LNCaP clone FGC (cell line): ENCODE data around the gene CLDN9.

Experiments used
- DNase-seq: peaks from one replicate; pipeline ENCODE4 v3.0.0-alpha.2; 2011; ENCODE audit warnings: low read depth
- H3K4me3 ChIP-seq: 2 replicates; pipeline ENCODE4 v1.5.1; 2011; ENCODE audit warnings: mild to moderate bottlenecking, low read depth, low read length, control low read depth
- CTCF ChIP-seq: IDR thresholded peaks from 2 replicates; pipeline ENCODE4 v1.5.1; 2012; ENCODE audit warnings: mild to moderate bottlenecking; ENCODE audit not compliant: control insufficient read depth, insufficient read depth; ENCODE audit errors: extremely low read depth

Gene CLDN9

GRCh38 chr16:3026609-3027488, 14.1 kb downstream of the CLDN9 start:
- H3K4me3 ChIP-seq, result no peak overlapping the region
- no peak for DNase-seq
- no peak for TF ChIP-seq CTCF

GRCh38 chr16:3027489-3027795, 14.7 kb downstream of the CLDN9 start:
- TF ChIP-seq CTCF, result no peak
- DNase-seq, result no peak
- no peak overlapping the region; the same call in 1 of the 2 replicates for H3K4me3 ChIP-seq

GRCh38 chr16:3027983-3028715, 15.4 kb downstream of the CLDN9 start:
- H3K4me3 ChIP-seq, result peak overlapping the region; percentile 28; the same call in 1 of the 2 replicates
- peak; percentile 98 for TF ChIP-seq CTCF
- no peak for DNase-seq

- no peak for TF ChIP-seq CTCF
- H3K4me3 ChIP-seq, result no peak overlapping the region
- DNase-seq, result no peak
Observed at GRCh38 chr16:3028716-3029319, 16.1 kb downstream of the CLDN9 start.

- no peak for TF ChIP-seq CTCF
- DNase-seq, result no peak
- H3K4me3 ChIP-seq, result no peak overlapping the region
Observed at GRCh38 chr16:3029491-3030221, 16.9 kb downstream of the CLDN9 start.
